ENCODE measurements around the gene SLC18A2.

SLC18A2 gene

GRCh38 chr10:117239051-117239450 lies 1.9 kb upstream of the SLC18A2 start:
- no peak for DNase-seq

- DNase-seq = no peak
These were observed 943 bp upstream of the SLC18A2 start for GRCh38 chr10:117239721-117240620.

DNA sequence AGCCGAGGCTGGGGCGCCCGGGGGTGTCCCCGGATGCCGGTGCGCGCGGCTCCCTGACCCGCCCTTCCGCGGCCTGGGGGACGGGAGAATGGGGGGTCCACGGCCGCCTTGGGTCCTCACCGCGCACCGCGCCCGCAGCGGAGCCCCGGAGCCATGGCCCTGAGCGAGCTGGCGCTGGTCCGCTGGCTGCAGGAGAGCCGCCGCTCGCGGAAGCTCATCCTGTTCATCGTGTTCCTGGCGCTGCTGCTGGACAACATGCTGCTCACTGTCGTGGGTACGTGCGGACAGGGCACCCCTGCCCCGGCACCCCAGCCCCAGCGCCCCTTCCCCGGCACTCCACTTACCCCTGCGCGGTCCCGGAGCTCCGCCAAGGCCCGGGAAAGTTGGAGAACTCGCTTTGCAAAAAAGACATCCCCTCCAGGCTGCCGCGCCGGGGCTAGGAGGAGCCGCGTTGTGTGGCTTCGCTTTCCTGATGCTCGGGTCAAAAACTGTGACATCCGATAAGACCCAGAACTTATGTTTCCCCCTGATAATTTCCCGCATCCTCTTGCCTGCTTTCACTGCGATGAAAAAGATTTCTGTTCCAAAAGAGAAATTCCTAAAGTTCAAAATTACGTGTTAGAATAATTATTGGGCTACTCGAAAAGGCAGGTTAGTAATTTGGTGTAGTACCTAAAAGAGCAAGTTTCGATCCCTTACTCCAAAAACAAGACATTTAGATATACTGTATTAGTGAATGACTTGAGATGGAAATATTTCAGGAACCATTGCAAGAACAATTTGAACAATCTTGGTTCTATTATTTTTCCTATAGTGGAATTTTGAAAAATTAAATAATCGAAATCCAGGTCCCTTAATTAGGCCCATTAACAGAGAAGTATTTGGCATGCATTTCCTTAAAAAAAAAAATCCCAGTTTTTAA lies 888 bp downstream of the SLC18A2 start:
- no peak for DNase-seq

GRCh38 chr10:117242463-117242832 lies 1.5 kb downstream of the SLC18A2 start:
- DNase-seq = no peak

GRCh38 chr10:117246997-117247671 lies 6.2 kb downstream of the SLC18A2 start:
- no peak for DNase-seq

GRCh38 chr10:117248750-117249465 lies 8.0 kb downstream of the SLC18A2 start:
- no peak for DNase-seq

DNA sequence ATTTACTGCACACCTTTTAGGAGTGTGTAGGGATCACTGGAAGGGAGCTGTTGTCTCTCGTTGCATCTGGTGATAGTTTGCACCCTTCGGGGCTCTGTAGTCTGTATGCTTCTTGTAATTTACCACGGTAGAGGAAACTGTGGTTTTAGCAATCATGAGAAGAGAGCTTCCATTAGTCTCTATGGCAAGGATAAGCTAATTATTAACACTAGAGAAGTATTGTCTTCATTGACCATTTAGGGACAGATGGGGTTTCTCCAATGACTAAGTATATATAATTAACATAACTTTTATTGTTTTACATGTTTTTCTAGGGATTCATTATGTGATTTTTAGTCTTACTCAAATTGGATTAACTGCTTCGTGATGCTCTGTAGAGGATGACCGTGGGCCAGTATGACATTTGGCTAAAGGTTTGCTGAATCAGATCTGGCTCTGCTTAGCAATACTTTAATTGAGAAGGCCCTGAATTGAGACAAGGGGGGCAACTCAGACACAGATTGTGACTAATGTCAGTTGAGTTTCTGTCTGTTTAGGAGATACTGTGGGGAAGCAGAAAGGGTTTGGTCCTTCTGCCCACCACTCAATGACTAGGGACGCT lies 8.7 kb downstream of the SLC18A2 start:
- no peak for DNase-seq

GRCh38 chr10:117250411-117250810 lies 9.5 kb downstream of the SLC18A2 start:
- no peak for DNase-seq

- no peak for DNase-seq
These were observed 13.0 kb downstream of the SLC18A2 start for GRCh38 chr10:117253908-117254307.

DNA sequence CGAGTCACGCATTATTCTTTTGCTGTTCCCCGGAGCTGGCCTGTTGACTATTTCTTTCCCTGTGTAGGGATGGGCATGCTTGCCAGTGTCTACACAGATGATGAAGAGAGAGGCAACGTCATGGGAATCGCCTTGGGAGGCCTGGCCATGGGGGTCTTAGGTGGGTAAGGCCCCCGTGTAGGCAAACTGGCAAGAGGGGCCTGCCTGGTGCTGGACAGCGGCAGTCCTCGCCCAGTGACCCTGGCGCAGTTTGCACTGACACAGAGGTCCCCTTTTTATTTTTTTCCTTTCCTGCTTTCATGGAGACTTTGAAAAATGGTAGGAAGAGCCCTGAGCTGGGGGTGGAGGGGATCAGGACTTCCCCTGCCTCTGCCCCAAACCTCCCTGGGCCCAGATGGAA lies 13.4 kb downstream of the SLC18A2 start:
- DNase-seq = no peak

DNA sequence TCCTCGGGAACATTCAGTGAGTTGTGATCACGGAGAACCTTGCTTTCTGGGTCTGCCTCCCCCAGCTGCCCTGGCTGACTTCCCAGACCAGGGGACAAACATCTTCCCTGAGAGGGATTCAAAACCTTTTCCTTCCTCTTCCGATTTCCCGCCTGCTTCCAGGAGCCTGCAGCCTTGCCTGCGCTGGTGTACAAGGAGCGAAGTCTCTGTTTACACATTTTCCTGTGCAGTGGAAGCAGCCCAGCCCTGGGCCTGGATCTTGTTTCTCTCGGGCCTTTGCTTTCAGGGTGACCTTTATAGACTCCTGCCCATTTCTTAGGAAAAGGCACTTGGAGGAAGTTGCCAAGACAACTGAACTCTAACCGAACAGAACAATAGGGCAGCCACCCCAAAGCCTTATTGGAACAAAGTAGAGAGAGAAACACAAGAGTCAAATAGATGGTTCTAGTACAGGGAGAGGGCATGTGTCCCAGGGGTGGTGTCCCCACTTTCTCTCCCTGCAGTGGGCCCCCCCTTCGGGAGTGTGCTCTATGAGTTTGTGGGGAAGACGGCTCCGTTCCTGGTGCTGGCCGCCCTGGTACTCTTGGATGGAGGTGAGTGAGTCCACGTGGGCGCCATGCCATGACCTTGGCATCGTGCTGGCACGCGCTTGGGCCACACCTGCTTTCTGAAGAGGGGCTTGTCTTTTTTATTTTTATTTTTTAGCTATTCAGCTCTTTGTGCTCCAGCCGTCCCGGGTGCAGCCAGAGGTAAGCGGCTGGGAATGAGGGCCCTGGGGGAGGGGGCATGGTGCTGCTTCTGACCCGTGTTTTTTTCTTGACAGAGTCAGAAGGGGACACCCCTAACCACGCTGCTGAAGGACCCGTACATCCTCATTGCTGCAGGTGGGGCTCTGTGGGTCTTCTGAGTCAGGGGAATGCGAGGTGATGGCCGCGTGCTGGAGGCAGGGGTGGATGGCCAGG lies 14.1 kb downstream of the SLC18A2 start:
- DNase-seq = no peak

- DNase-seq = no peak
These were observed 15.0 kb downstream of the SLC18A2 start for GRCh38 chr10:117255835-117256460.

- DNase-seq = no peak
These were observed 16.0 kb downstream of the SLC18A2 start for GRCh38 chr10:117256910-117257309.

GRCh38 chr10:117257721-117258120 lies 16.8 kb downstream of the SLC18A2 start:
- no peak for DNase-seq

GRCh38 chr10:117259279-117259678 lies 18.4 kb downstream of the SLC18A2 start:
- no peak for DNase-seq

DNA sequence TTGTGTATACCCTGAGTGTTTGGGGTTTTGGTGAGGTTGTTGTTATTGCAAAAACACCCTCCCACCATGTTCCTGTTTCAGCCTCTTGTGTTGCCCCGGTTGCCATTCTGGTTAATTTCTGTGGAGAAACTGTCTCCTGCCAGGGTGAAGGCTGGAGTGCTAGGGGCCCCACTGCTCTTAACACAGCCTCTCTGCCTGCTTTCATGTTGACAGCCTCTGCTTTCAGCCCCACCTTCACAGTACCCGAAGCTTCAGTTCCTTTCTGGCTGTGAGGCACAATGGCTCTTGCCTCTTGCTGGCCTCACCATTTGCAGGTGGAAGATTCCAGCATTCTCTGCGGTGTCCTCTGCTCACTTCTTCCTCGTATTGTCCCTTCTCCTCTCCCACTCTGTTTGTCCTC lies 19.2 kb downstream of the SLC18A2 start:
- no peak for DNase-seq

DNA sequence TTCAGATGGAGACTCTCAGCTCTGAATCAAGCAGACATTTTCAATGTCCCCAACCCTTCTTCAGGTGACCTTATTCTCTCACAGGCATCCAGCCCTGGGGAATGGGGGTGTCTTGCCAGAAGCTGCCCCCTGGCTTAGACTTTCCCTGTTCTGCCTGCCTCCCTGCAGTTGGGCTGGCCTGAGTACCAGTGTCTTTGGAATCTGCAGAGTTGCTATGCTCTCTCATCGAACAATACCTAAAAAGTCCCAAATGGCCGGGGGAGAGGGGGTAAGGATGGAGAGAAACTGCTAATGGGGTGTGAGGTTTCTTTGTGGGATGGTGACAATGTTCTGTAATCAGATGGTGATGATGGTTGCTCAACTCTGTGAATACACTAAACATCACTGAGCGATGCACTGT lies 20.6 kb downstream of the SLC18A2 start:
- DNase-seq = no peak

- no peak for DNase-seq
These were observed 21.5 kb downstream of the SLC18A2 start for GRCh38 chr10:117262291-117262902.

- DNase-seq = no peak
These were observed 22.0 kb downstream of the SLC18A2 start for GRCh38 chr10:117262903-117263293.

DNA sequence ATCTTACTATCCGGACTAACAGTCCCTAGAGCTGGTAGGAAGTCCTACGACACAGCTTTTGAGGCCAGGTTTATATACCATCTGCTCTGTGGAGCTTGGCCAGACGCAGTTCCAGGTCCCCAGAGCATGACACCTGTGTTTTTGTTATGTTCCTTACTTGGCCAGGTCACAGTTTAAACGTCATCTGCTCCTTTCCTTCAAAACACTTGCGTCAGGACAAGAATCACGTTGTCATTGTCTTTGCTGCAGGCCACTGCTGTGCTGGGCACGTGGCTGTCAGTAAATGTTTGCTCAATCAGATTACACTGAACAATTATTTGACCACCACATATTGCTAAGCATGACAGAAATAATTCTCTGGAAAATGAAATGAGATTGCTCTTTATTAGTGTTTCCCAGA lies 23.9 kb downstream of the SLC18A2 start:
- DNase-seq = no peak
